Dermis blood vessel endothelial cell (primary cell): Measurements from ENCODE around the gene RABIF. TPM values are rescaled to one million over a fixed set of nuclear protein-coding genes. Genes with fewer than 3 reads are reported as not detected.
"Not testable (repeated sequence)": the region's sequence is repeated elsewhere in the genome, so short reads cannot be mapped to it uniquely, and the experiment has no call there.

Experiments used
- DNase-seq: peaks from one replicate; pipeline ENCODE4 v3.0.0; 2010
- total RNA-seq: library from RNA; depleted of rRNA; stranded (reverse); fragments of >200 nt; gene quantifications from 2 replicates; pipeline ENCODE4 v1.2.3, GENCODE V29; 2014

The RABIF gene
- total RNA-seq = 6.8 and 9.4 TPM in 2 replicates

GRCh38 chr1:202888531-202889360 lies at the start of gene RABIF:
Gene RABIF, minus strand, starts transcription at chr1:202889149. Its CDS starts 51 bp downstream, at chr1:202889098.
- DNase-seq = peak; percentile 96

GRCh38 chr1:202938287-202938925 lies 49.5 kb upstream of the RABIF start:
- DNase-seq = no peak

GRCh38 chr1:202936409-202936808 lies 47.5 kb upstream of the RABIF start:
- DNase-seq = not testable (repeated sequence)

GRCh38 chr1:202935844-202936243 lies 46.9 kb upstream of the RABIF start:
- DNase-seq = no peak

- no peak for DNase-seq
Measured at GRCh38 chr1:202934755-202935154, 45.8 kb upstream of the RABIF start.

- DNase-seq = no peak
Measured at GRCh38 chr1:202932476-202932875, 43.5 kb upstream of the RABIF start.

GRCh38 chr1:202926581-202927491 lies 37.9 kb upstream of the RABIF start, which contains the start of gene KLHL12:
Gene KLHL12, minus strand, starts transcription at chr1:202927234. Its CDS starts 2,072 bp downstream, at chr1:202925162.
- peak; percentile 99 for DNase-seq

GRCh38 chr1:202923533-202923932 lies 34.6 kb upstream of the RABIF start:
- DNase-seq = no peak

- no peak for DNase-seq
Measured at GRCh38 chr1:202919615-202920014, 30.7 kb upstream of the RABIF start.

- no peak for DNase-seq
Measured at GRCh38 chr1:202915146-202915545, 26.2 kb upstream of the RABIF start.

- not testable (repeated sequence) for DNase-seq
Measured at GRCh38 chr1:202912476-202912875, 23.5 kb upstream of the RABIF start.

- no peak for DNase-seq
Measured at GRCh38 chr1:202909494-202909893, 20.5 kb upstream of the RABIF start.

GRCh38 chr1:202908998-202909397 lies 20.0 kb upstream of the RABIF start:
- DNase-seq = no peak

- DNase-seq = no peak
Measured at GRCh38 chr1:202905331-202905730, 16.4 kb upstream of the RABIF start.

GRCh38 chr1:202903808-202904207 lies 14.9 kb upstream of the RABIF start:
- DNase-seq = not testable (repeated sequence)

- no peak for DNase-seq
Measured at GRCh38 chr1:202901555-202901954, 12.6 kb upstream of the RABIF start.

GRCh38 chr1:202892501-202892900 lies 3.6 kb upstream of the RABIF start:
- DNase-seq = no peak

GRCh38 chr1:202890392-202890791 lies 1.4 kb upstream of the RABIF start:
- no peak for DNase-seq

- DNase-seq = no peak
Measured at GRCh38 chr1:202888221-202888530, 773 bp downstream of the RABIF start.

GRCh38 chr1:202880961-202881460 lies 7.9 kb downstream of the RABIF start:
- no peak for DNase-seq

GRCh38 chr1:202880062-202880461 lies 8.9 kb downstream of the RABIF start:
- no peak for DNase-seq

GRCh38 chr1:202879128-202879527 lies 9.8 kb downstream of the RABIF start:
- no peak for DNase-seq

GRCh38 chr1:202873026-202873425 lies 15.9 kb downstream of the RABIF start:
- no peak for DNase-seq
